Fibroblast of lung (primary cell): Measurements from ENCODE around the gene MYMK. TPM values are rescaled to one million over a fixed set of nuclear protein-coding genes. Genes with fewer than 3 reads are reported as not detected.

ENCODE experiments used
- DNase-seq, 2 donors: peaks; one replicate each; pipeline versions ENCODE4 v3.0.0 to v3.0.0-alpha.2; 2010; ENCODE audit warnings: low read depth in 2 of 2
- H2AFZ ChIP-seq: 2 replicates; pipeline ENCODE4 v1.5.1; 2012; ENCODE audit warnings: low read length, control low read depth, inconsistent platforms
- H3K27ac ChIP-seq: 2 replicates; pipeline ENCODE4 v1.5.1; 2011; ENCODE audit warnings: low read length, control low read depth; ENCODE audit not compliant: insufficient read depth
- H3K27me3 ChIP-seq: 2 replicates; pipeline ENCODE4 v1.5.1; 2011; ENCODE audit warnings: mild to moderate bottlenecking, low read length; ENCODE audit not compliant: control insufficient read depth, insufficient read depth
- H3K36me3 ChIP-seq: 2 replicates; pipeline ENCODE4 v1.5.1; 2011; ENCODE audit warnings: low read length; ENCODE audit not compliant: control insufficient read depth, insufficient read depth
- H3K4me1 ChIP-seq: 2 replicates; pipeline ENCODE4 v1.5.1; 2011; ENCODE audit warnings: low read length; ENCODE audit not compliant: control insufficient read depth, insufficient read depth; ENCODE audit errors: extremely low read depth
- H3K4me2 ChIP-seq: 2 replicates; pipeline ENCODE4 v1.5.1; 2011; ENCODE audit warnings: low read length, control low read depth; ENCODE audit not compliant: insufficient read depth; ENCODE audit errors: extremely low read depth
- H3K4me3 ChIP-seq, 4 experiments: fragments of 200-600 bp in 1 of 4; sonication (generic) in 1 of 4; replicated peaks in 1 of 4; 2 replicates each; pipeline ENCODE4 v1.5.1; 2011 to 2016; ENCODE audit warnings: low read length in 4 of 4, low read depth in 3 of 4, mild to moderate bottlenecking in 3 of 4, control low read depth in 2 of 4, inconsistent platforms in 1 of 4, mixed read lengths in 1 of 4; ENCODE audit not compliant: insufficient read depth in 1 of 4; ENCODE audit errors: control extremely low read depth in 1 of 4
- H3K79me2 ChIP-seq: 2 replicates; pipeline ENCODE4 v1.5.1; 2012; ENCODE audit warnings: mild to moderate bottlenecking, low read length, inconsistent platforms; ENCODE audit not compliant: control insufficient read depth, insufficient read depth
- H3K9ac ChIP-seq: 2 replicates; pipeline ENCODE4 v1.5.1; 2011; ENCODE audit warnings: mild to moderate bottlenecking, low read length, control low read depth; ENCODE audit not compliant: insufficient read depth
- H3K9me3 ChIP-seq: 2 replicates; pipeline ENCODE4 v1.5.1; 2012; ENCODE audit warnings: low read depth, low read length; ENCODE audit not compliant: control insufficient read depth, insufficient read depth
- H4K20me1 ChIP-seq: 2 replicates; pipeline ENCODE4 v1.5.1; 2011; ENCODE audit warnings: low read length; ENCODE audit not compliant: control insufficient read depth, insufficient read depth; ENCODE audit errors: extremely low read depth
- CTCF ChIP-seq, 2 donors: IDR thresholded peaks in 1 of 2; conservative IDR thresholded peaks in 1 of 2; 1 replicate in 1 of 2; 2 replicates in 1 of 2; pipeline ENCODE4 v1.5.1; 2011 to 2012; ENCODE audit warnings: low read length in 2 of 2, control low read depth in 1 of 2, inconsistent platforms in 1 of 2, low read depth in 1 of 2, mild to moderate bottlenecking in 1 of 2
- EZH2 ChIP-seq: IDR thresholded peaks from 2 replicates; pipeline ENCODE4 v1.5.1; 2012; ENCODE audit warnings: low read length, control low read depth, mild to moderate bottlenecking; ENCODE audit errors: missing control alignments
- polyA plus RNA-seq, 2 donors: library from polyadenylated mRNA; depleted of rRNA in 1 of 2; stranded (reverse) in 1 of 2; unstranded in 1 of 2; fragments of >200 nt; gene quantifications; 2 replicates each; pipeline ENCODE4 v1.2.1, GENCODE V29; 2011 to 2012; ENCODE audit warnings: missing spikeins in 1 of 2
- total RNA-seq: library from RNA; depleted of rRNA; stranded (reverse); fragments of >200 nt; gene quantifications from 2 replicates; pipeline ENCODE4 v1.2.1, GENCODE V29; 2014

The MYMK gene
- total and polyA plus RNA-seq, 2 donors (not counting 1 experiment from before 2014, with no cell fraction given), result not detected

- Histone ChIP-seq H3K4me1 (peaks cover 3% of the 10 kb centered on the region), H3K9me3 (no peaks in the 10 kb centered on the region), H4K20me1 (no peaks in the 10 kb centered on the region), H3K4me2 (no peak overlapping the region), H3K27me3 (peaks cover 7% of the 10 kb centered on the region), H3K36me3 (no peaks in the 10 kb centered on the region), H3K27ac (no peak overlapping the region), H3K9ac (no peak overlapping the region), H3K4me3 (no peak overlapping the region), H2AFZ (no peak overlapping the region), H3K79me2 (no peaks in the 10 kb centered on the region)
- peak in 1 of 2 donors; percentile 28 for DNase-seq
- no peak for TF ChIP-seq EZH2
- no peak for TF ChIP-seq CTCF (conservative IDR thresholded peaks at IDR 0.05 in 1 of 2, IDR thresholded peaks at IDR 0.05 in 1 of 2; ENCODE audit: low read depth in 1 of 2, low read length in 2 of 2)
Measured at GRCh38 chr9:133492061-133493021, 32.4 kb downstream of the MYMK start.

- H3K9ac ChIP-seq, result no peak overlapping the region
- peaks cover 3% of the 10 kb centered on the region for H3K27me3 ChIP-seq
- no peaks in the 10 kb centered on the region for H3K79me2 ChIP-seq
- DNase-seq, result no peak
- peaks cover 3% of the 10 kb centered on the region for H3K4me1 ChIP-seq
- no peaks in the 10 kb centered on the region for H3K36me3 ChIP-seq
- H3K27ac ChIP-seq, result no peak overlapping the region
- H3K4me3 ChIP-seq, result no peak overlapping the region
- no peak overlapping the region for H2AFZ ChIP-seq
- no peak for TF ChIP-seq EZH2
- no peak for TF ChIP-seq CTCF (conservative IDR thresholded peaks at IDR 0.05 in 1 of 2, IDR thresholded peaks at IDR 0.05 in 1 of 2; ENCODE audit: low read depth in 1 of 2, low read length in 2 of 2)
- no peak overlapping the region for H3K4me2 ChIP-seq
- H3K9me3 ChIP-seq, result no peaks in the 10 kb centered on the region
- H4K20me1 ChIP-seq, result no peaks in the 10 kb centered on the region
Measured at GRCh38 chr9:133491656-133491925, 33.2 kb downstream of the MYMK start.

DNA sequence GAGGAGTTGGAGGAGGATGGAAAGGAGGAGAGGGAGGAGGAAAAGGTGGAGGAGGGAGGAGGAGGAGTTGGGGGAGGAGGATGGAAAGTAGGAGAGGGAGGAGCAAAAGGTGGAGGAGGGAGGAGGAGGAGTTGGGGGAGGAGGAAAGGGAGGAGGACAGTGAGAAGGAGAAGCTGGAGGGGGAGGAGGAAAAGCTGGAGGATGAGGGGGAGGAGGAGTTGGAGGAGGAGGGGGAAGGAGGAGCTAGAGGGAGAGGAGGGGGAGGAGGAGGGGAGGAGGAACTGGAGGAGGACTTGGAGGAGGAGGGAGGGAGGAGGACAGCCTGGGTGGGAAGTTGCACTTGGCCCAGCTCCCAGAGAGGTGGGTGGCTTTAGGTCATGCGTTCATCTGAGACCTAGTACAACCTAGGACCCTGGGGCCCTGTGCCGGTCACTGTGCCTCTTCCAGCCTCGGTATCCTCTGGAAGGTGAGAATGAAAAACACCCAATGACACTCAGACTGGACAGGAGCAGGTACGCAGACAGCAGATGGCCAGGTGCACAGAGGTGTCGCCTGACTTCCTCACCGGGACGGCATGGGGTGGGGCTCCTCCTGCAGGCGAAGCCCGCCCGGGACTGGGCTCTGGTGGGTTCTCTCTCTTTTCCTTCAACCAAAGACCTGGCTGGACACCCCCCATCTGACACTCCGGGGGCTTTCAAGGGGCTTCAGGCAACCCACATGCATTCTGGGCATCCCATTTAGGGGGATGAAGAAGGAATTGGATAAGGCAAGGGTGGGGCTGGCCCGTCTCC lies 33.7 kb downstream of the MYMK start:
- Histone ChIP-seq H3K9me3 (no peaks in the 10 kb centered on the region), H3K36me3 (no peaks in the 10 kb centered on the region), H3K9ac (no peak overlapping the region), H3K4me2 (no peak overlapping the region), H3K4me1 (peaks cover 3% of the 10 kb centered on the region), H3K27ac (no peak overlapping the region), H4K20me1 (no peaks in the 10 kb centered on the region), H2AFZ (no peak overlapping the region), H3K27me3 (peaks cover 3% of the 10 kb centered on the region), H3K4me3 (no peak overlapping the region), H3K79me2 (no peaks in the 10 kb centered on the region)
- no peak for TF ChIP-seq EZH2
- TF ChIP-seq CTCF (conservative IDR thresholded peaks at IDR 0.05 in 1 of 2, IDR thresholded peaks at IDR 0.05 in 1 of 2; ENCODE audit: low read depth in 1 of 2, low read length in 2 of 2), result no peak
- DNase-seq, result no peak
